Measurements from ENCODE around the gene DNPH1.

- TF ChIP-seq POLR2A (IDR thresholded peaks at IDR 0.05; ENCODE audit: control extremely low read depth in 1 of 2, low read depth in 2 of 2, low read length in 2 of 2): no peak
- TF ChIP-seq, protein P1, sequence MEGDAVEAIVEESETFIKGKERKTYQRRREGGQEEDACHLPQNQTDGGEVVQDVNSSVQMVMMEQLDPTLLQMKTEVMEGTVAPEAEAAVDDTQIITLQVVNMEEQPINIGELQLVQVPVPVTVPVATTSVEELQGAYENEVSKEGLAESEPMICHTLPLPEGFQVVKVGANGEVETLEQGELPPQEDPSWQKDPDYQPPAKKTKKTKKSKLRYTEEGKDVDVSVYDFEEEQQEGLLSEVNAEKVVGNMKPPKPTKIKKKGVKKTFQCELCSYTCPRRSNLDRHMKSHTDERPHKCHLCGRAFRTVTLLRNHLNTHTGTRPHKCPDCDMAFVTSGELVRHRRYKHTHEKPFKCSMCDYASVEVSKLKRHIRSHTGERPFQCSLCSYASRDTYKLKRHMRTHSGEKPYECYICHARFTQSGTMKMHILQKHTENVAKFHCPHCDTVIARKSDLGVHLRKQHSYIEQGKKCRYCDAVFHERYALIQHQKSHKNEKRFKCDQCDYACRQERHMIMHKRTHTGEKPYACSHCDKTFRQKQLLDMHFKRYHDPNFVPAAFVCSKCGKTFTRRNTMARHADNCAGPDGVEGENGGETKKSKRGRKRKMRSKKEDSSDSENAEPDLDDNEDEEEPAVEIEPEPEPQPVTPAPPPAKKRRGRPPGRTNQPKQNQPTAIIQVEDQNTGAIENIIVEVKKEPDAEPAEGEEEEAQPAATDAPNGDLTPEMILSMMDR (IDR thresholded peaks at IDR 0.05; ENCODE audit: control extremely low read depth in 1 of 3, insufficient read depth in 1 of 3, low read depth in 1 of 3, low read length in 3 of 3): no peak
- no peak for TF ChIP-seq ZNF274 (IDR thresholded peaks at IDR 0.05; ENCODE audit: borderline replicate concordance, extremely low read depth, low read length)
- TF ChIP-seq KDM1A (IDR thresholded peaks at IDR 0.05; ENCODE audit: borderline replicate concordance, low read length): no peak
- no peak for TF ChIP-seq ATF3 (IDR thresholded peaks at IDR 0.05; ENCODE audit: insufficient read depth, low read depth, low read length)
- TF ChIP-seq USF2 (IDR thresholded peaks at IDR 0.05; ENCODE audit: low read length): no peak
Measured at GRCh38 chr6:43264599-43265145, 35.4 kb upstream of the DNPH1 start.
